HG03378 (cell line): ENCODE measurements around the gene S100A6.
"Not testable (repeated sequence)": the region's sequence is repeated elsewhere in the genome, so short reads cannot be mapped to it uniquely, and the experiment has no call there.

Source experiments
- ATAC-seq: cut with Tn5 transposase; IDR thresholded peaks from one replicate; pipeline ENCODE4 v1.9.1; 2021; ENCODE audit warnings: mild to moderate bottlenecking, moderate library complexity; ENCODE audit not compliant: unreplicated experiment

Gene S100A6

GRCh38 chr1:153535242-153536011 is at the start of gene S100A6:
Gene S100A6 (minus strand): TSS chr1:153535991. CDS start chr1:153535339, 652 bp downstream.
- ATAC-seq = no peak

GRCh38 chr1:153585006-153585405 is 49.2 kb upstream of the S100A6 start:
- no peak for ATAC-seq

- ATAC-seq = no peak
Measured at GRCh38 chr1:153583976-153584375, 48.2 kb upstream of the S100A6 start.

GRCh38 chr1:153583514-153583913 is 47.7 kb upstream of the S100A6 start:
- not testable (repeated sequence) for ATAC-seq

- ATAC-seq = not testable (repeated sequence)
Measured at GRCh38 chr1:153582836-153583235, 47.0 kb upstream of the S100A6 start.

- no peak for ATAC-seq
Measured at GRCh38 chr1:153578936-153579335, 43.1 kb upstream of the S100A6 start.

- no peak for ATAC-seq
Measured at GRCh38 chr1:153578490-153578889, 42.7 kb upstream of the S100A6 start.

GRCh38 chr1:153577624-153578051 is 41.8 kb upstream of the S100A6 start:
- no peak for ATAC-seq

GRCh38 chr1:153577138-153577537 is 41.3 kb upstream of the S100A6 start:
- ATAC-seq = no peak

GRCh38 chr1:153575497-153575896 is 39.7 kb upstream of the S100A6 start:
- not testable (repeated sequence) for ATAC-seq

- not testable (repeated sequence) for ATAC-seq
Measured at GRCh38 chr1:153575081-153575491, 39.3 kb upstream of the S100A6 start.

GRCh38 chr1:153573351-153573750 is 37.6 kb upstream of the S100A6 start:
- ATAC-seq = no peak

- ATAC-seq = no peak
Measured at GRCh38 chr1:153572569-153573015, 36.8 kb upstream of the S100A6 start.

- ATAC-seq = no peak
Measured at GRCh38 chr1:153571706-153572105, 35.9 kb upstream of the S100A6 start.

- ATAC-seq = no peak
Measured at GRCh38 chr1:153570874-153571273, 35.1 kb upstream of the S100A6 start.

GRCh38 chr1:153569465-153569864 is 33.7 kb upstream of the S100A6 start:
- no peak for ATAC-seq

- no peak for ATAC-seq
Measured at GRCh38 chr1:153568367-153569099, 32.7 kb upstream of the S100A6 start.

GRCh38 chr1:153567621-153568366 is 32.0 kb upstream of the S100A6 start:
- ATAC-seq = no peak

GRCh38 chr1:153566414-153567371 is 30.9 kb upstream of the S100A6 start:
- ATAC-seq = no peak
